Amniotic stem cell (primary cell): Measurements from ENCODE around the gene ABO.
"Not testable (repeated sequence)": the region's sequence is repeated elsewhere in the genome, so short reads cannot be mapped to it uniquely, and the experiment has no call there.

Source experiments
- DNase-seq: peaks from one replicate; lab custom pipeline; 2025; lab: John Stamatoyannopoulos, UW

The ABO gene

GRCh38 chr9:133263557-133263956 is 11.4 kb downstream of the ABO start:
- no peak for DNase-seq

GRCh38 chr9:133262226-133262625 is 12.8 kb downstream of the ABO start:
- no peak for DNase-seq

- no peak for DNase-seq
Measured at GRCh38 chr9:133261753-133262120, 13.3 kb downstream of the ABO start.

- no peak for DNase-seq
Measured at GRCh38 chr9:133261103-133261752, 13.8 kb downstream of the ABO start.

GRCh38 chr9:133260334-133261102 is 14.5 kb downstream of the ABO start:
- no peak for DNase-seq

- DNase-seq: no peak
Measured at GRCh38 chr9:133258061-133259015, 16.7 kb downstream of the ABO start.

GRCh38 chr9:133257465-133257956 is 17.5 kb downstream of the ABO start:
- no peak for DNase-seq

- DNase-seq: no peak
Measured at GRCh38 chr9:133256686-133257091, 18.3 kb downstream of the ABO start.

GRCh38 chr9:133256136-133256461 is 18.9 kb downstream of the ABO start:
- DNase-seq: no peak

- no peak for DNase-seq
Measured at GRCh38 chr9:133255371-133256135, 19.4 kb downstream of the ABO start.

- no peak for DNase-seq
Measured at GRCh38 chr9:133254471-133254870, 20.5 kb downstream of the ABO start.

- no peak for DNase-seq
Measured at GRCh38 chr9:133253268-133253667, 21.7 kb downstream of the ABO start.

- DNase-seq: no peak
Measured at GRCh38 chr9:133252301-133253020, 22.5 kb downstream of the ABO start.

GRCh38 chr9:133251773-133252172 is 23.2 kb downstream of the ABO start:
- DNase-seq: no peak

- not testable (repeated sequence) for DNase-seq
Measured at GRCh38 chr9:133251221-133251620, 23.8 kb downstream of the ABO start.

- DNase-seq: no peak
Measured at GRCh38 chr9:133250741-133251170, 24.2 kb downstream of the ABO start.

- no peak for DNase-seq
Measured at GRCh38 chr9:133249337-133249736, 25.7 kb downstream of the ABO start.

GRCh38 chr9:133248726-133249295 is 26.2 kb downstream of the ABO start:
- no peak for DNase-seq

GRCh38 chr9:133247632-133248031 is 27.4 kb downstream of the ABO start:
- DNase-seq: no peak

GRCh38 chr9:133246991-133247390 is 28.0 kb downstream of the ABO start:
- no peak for DNase-seq

- no peak for DNase-seq
Measured at GRCh38 chr9:133246562-133246961, 28.4 kb downstream of the ABO start.
